Measurements from ENCODE around the gene MARCHF3.

DNA sequence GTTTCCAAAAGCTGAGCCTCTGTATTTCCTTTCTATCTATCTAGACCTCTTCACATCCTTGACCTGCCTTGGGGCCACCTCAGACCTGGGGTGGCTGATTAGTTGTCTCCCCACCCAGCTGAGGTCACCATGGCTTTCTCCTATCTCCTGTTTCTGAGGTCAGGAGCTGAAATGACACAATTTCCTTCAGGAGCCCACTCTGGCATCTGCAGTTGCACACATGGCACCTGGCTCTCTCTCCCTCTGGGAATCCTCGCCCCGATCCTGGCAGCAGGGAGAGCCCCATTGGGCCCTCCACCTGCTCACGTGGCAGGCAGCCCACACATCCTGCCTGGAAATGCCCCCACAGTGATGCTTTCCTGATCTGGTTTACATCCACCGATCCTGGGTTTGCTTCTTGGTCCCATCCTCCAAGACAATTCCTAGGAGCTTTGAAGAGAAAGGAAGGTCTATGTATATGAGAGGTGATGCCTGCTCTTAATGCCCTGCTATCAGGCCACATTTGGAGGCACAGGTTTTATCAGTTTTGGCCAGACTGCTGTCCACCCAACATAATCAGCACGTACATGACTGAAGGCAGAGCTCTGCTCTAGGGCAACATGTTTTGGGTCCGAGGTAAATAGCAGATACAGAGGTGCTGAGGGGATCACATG is 53.7 kb downstream of the MARCHF3 start:
- TF ChIP-seq, protein P1, sequence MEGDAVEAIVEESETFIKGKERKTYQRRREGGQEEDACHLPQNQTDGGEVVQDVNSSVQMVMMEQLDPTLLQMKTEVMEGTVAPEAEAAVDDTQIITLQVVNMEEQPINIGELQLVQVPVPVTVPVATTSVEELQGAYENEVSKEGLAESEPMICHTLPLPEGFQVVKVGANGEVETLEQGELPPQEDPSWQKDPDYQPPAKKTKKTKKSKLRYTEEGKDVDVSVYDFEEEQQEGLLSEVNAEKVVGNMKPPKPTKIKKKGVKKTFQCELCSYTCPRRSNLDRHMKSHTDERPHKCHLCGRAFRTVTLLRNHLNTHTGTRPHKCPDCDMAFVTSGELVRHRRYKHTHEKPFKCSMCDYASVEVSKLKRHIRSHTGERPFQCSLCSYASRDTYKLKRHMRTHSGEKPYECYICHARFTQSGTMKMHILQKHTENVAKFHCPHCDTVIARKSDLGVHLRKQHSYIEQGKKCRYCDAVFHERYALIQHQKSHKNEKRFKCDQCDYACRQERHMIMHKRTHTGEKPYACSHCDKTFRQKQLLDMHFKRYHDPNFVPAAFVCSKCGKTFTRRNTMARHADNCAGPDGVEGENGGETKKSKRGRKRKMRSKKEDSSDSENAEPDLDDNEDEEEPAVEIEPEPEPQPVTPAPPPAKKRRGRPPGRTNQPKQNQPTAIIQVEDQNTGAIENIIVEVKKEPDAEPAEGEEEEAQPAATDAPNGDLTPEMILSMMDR (IDR thresholded peaks at IDR 0.05): no peak
- no peak for TF ChIP-seq POLR2A (IDR thresholded peaks at IDR 0.05)
